GM23248 (cell line): ENCODE results near the gene SNAPIN. TPM values are rescaled to one million over a fixed set of nuclear protein-coding genes. Genes with fewer than 3 reads are reported as not detected.

Experiments used
- DNase-seq: peaks from one replicate; pipeline ENCODE4 v3.0.0-alpha.2; 2015
- H2AFZ ChIP-seq: fragments of 200-600 bp; sonication (generic); 2 replicates; pipeline ENCODE4 v1.6.1; 2016; ENCODE audit warnings: antibody characterized with exemption
- H3F3A ChIP-seq: fragments of 200-600 bp; sonication (generic); 2 replicates; pipeline ENCODE4 v1.6.1; 2016; ENCODE audit warnings: mild to moderate bottlenecking, antibody characterized with exemption, mixed run types; ENCODE audit not compliant: insufficient read depth
- H3K27ac ChIP-seq: fragments of 200-600 bp; sonication (generic); 2 replicates; pipeline ENCODE4 v1.5.1; 2016; ENCODE audit warnings: mild to moderate bottlenecking
- H3K27me3 ChIP-seq: fragments of 200-600 bp; sonication (generic); replicated peaks from 2 replicates; pipeline ENCODE4 v1.6.1; 2016; ENCODE audit warnings: mild to moderate bottlenecking; ENCODE audit not compliant: insufficient read depth
- H3K36me3 ChIP-seq: fragments of 200-600 bp; sonication (generic); 2 replicates; pipeline ENCODE4 v1.6.1; 2016; ENCODE audit warnings: low read depth, mild to moderate bottlenecking
- H3K4me1 ChIP-seq: fragments of 200-600 bp; sonication (generic); 2 replicates; pipeline ENCODE4 v1.6.1; 2016; ENCODE audit warnings: mild to moderate bottlenecking; ENCODE audit not compliant: insufficient read depth
- H3K4me2 ChIP-seq: fragments of 200-600 bp; sonication (generic); one replicate; pipeline ENCODE4 v1.6.1; 2016; ENCODE audit warnings: mild to moderate bottlenecking; ENCODE audit not compliant: unreplicated experiment
- H3K4me3 ChIP-seq: fragments of 200-600 bp; sonication (generic); 2 replicates; pipeline ENCODE4 v1.5.1; 2016; ENCODE audit warnings: mild to moderate bottlenecking
- H3K79me2 ChIP-seq: fragments of 200-600 bp; sonication (generic); 2 replicates; pipeline ENCODE4 v1.6.1; 2016; ENCODE audit warnings: mild to moderate bottlenecking; ENCODE audit not compliant: insufficient read depth
- H3K9ac ChIP-seq: fragments of 200-600 bp; sonication (generic); 2 replicates; pipeline ENCODE4 v1.6.1; 2016; ENCODE audit warnings: mild to moderate bottlenecking
- H3K9me2 ChIP-seq: fragments of 200-600 bp; sonication (generic); 2 replicates; pipeline ENCODE4 v1.6.1; 2016; ENCODE audit warnings: mixed run types, mild to moderate bottlenecking, moderate library complexity; ENCODE audit not compliant: insufficient read depth
- H3K9me3 ChIP-seq: fragments of 200-600 bp; sonication (generic); one replicate; pipeline ENCODE4 v1.6.1; 2017; ENCODE audit warnings: low read depth
- H4K20me1 ChIP-seq: fragments of 200-600 bp; sonication (generic); 2 replicates; pipeline ENCODE4 v1.6.0; 2016; ENCODE audit not compliant: insufficient read depth
- EZH2 ChIP-seq: fragments of 200-600 bp; sonication (generic); IDR thresholded peaks from 2 replicates; pipeline ENCODE4 v1.6.1; 2018; ENCODE audit warnings: antibody characterized with exemption, mild to moderate bottlenecking; ENCODE audit not compliant: insufficient read depth, poor library complexity, severe bottlenecking
- EZH2phosphoT487 ChIP-seq: fragments of 200-600 bp; sonication (generic); IDR thresholded peaks from 2 replicates; pipeline ENCODE4 v1.6.1; 2018; ENCODE audit warnings: antibody characterized with exemption, moderate library complexity, mild to moderate bottlenecking, low read depth; ENCODE audit not compliant: insufficient read depth
- WGBS, 2 experiments: methylation state at CpG; one replicate each; pipeline ENCODE4 v1.1.6; 2015 to 2017; ENCODE audit warnings: low lambda C conversion rate in 2 of 2, low coverage in 1 of 2; ENCODE audit errors: missing lambda C conversion rate in 2 of 2; 5-methylcytosine and 5-hydroxymethylcytosine counted together
- in situ Hi-C: fragments of 300-500 bp; cut with MboI; formaldehyde crosslinking; loops from 2 replicates; pipeline ENCODE4 v1.15.0; 2020
- polyA plus RNA-seq: library from polyadenylated mRNA; unstranded; fragments of >200 nt; fragmentation: Nextera tagmentation; extraction: Ambion mirVana; gene quantifications from 2 replicates; pipeline ENCODE4 v1.2.1, GENCODE V29; 2016
- total RNA-seq: library from RNA; depleted of rRNA; stranded (reverse); fragments of >200 nt; shearing (Covaris generic); gene quantifications from 2 replicates; pipeline ENCODE4 v1.2.3, GENCODE V29; 2014

Gene SNAPIN
- total and polyA plus RNA-seq, 2 experiments from 2014 or later: 70.5 to 82.1 TPM

GRCh38 chr1:153630384-153630783 is 28.1 kb upstream of the SNAPIN start:
- no peak overlapping the region for H3K27ac ChIP-seq
- peaks cover 17% of the 10 kb centered on the region; the same call in 1 of the 2 replicates for H3K4me1 ChIP-seq
- H3K4me3 ChIP-seq: no peak overlapping the region
- H3K27me3 ChIP-seq: no peaks in the 10 kb centered on the region
- no peak overlapping the region for H2AFZ ChIP-seq
- no peaks in the 10 kb centered on the region for H4K20me1 ChIP-seq
- no peak overlapping the region for H3K4me2 ChIP-seq
- no peak for DNase-seq
- no peaks in the 10 kb centered on the region for H3K9me2 ChIP-seq
- TF ChIP-seq EZH2phosphoT487 (no peak), EZH2 (no peak)
- H3K79me2 ChIP-seq: peaks cover 28% of the 10 kb centered on the region
- 80 to 93% methylated on average over 7 of the region's 7 CpGs for WGBS, 2 experiments
- in situ Hi-C loops: no loop called here
- H3K36me3 ChIP-seq: 0 out of 2 replicates have a peak, but pooled peaks cover 2% of the 10 kb centered on the region
- no peaks in the 10 kb centered on the region for H3K9me3 ChIP-seq
- peaks cover 9% of the 10 kb centered on the region; the same call in 1 of the 2 replicates for H3F3A ChIP-seq
- no peak overlapping the region for H3K9ac ChIP-seq

DNA sequence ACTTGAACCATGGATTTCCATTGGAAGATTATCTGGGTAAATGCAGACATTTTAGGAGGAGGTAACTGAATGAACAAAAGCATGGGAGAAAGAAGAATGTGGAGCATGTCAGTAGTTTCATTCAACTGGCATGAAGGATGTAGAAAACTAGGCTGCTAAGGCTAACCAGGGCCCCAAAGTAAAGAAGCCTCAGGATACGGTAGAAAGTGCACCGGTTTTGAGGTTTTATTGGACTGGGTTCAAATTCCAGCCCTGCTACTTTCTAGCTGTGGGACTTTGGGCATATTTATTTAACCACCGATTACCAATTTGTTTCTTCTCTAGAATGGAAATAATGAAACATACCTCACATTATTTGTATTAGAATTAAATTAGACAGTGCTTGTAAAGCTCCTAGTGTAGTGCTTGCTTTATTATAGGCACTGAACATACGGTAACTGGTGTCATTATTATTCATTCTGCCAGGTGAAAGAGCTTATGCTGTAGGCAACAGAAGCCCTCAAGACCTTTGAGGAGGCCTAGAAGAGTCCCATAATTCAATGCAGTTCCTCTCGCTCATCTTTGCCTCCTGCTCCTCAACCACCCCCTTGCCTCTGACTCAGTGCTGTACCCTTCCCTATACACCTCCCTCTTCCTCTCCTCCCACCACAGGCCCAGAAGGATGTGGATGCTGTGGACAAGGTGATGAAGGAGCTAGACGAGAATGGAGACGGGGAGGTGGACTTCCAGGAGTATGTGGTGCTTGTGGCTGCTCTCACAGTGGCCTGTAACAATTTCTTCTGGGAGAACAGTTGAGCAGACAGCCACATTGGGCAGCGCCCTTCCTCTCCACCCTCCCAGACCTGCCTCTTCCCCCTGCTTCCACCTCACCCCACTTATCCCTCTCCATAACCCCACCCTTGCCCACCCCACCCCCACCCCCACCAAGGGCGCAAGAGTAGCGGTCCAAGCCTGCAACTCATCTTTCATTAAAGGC is 27.2 kb upstream of the SNAPIN start:
- no peak overlapping the region for H3K4me2 ChIP-seq
- H3K79me2 ChIP-seq: peaks cover 28% of the 10 kb centered on the region
- H3K9ac ChIP-seq: no peak overlapping the region
- in situ Hi-C loops: no loop called here
- no peaks in the 10 kb centered on the region for H3K27me3 ChIP-seq
- peak; percentile 17 for DNase-seq
- H3K27ac ChIP-seq: 0 out of 2 replicates have a peak overlapping the region, but pooled peaks have one; percentile 1
- no peak overlapping the region for H2AFZ ChIP-seq
- peaks cover 12% of the 10 kb centered on the region; the same call in 1 of the 2 replicates for H3F3A ChIP-seq
- no peaks in the 10 kb centered on the region for H3K9me2 ChIP-seq
- no peaks in the 10 kb centered on the region for H3K9me3 ChIP-seq
- no peaks in the 10 kb centered on the region for H4K20me1 ChIP-seq
- peaks cover 6% of the 10 kb centered on the region for H3K36me3 ChIP-seq
- 72 to 73% methylated on average over 7 to 10 of the region's 10 CpGs for WGBS, 2 experiments
- H3K4me3 ChIP-seq: no peak overlapping the region
- TF ChIP-seq EZH2phosphoT487 (no peak), EZH2 (no peak)
- 0 out of 2 replicates have a peak, but pooled peaks cover 12% of the 10 kb centered on the region for H3K4me1 ChIP-seq

DNA sequence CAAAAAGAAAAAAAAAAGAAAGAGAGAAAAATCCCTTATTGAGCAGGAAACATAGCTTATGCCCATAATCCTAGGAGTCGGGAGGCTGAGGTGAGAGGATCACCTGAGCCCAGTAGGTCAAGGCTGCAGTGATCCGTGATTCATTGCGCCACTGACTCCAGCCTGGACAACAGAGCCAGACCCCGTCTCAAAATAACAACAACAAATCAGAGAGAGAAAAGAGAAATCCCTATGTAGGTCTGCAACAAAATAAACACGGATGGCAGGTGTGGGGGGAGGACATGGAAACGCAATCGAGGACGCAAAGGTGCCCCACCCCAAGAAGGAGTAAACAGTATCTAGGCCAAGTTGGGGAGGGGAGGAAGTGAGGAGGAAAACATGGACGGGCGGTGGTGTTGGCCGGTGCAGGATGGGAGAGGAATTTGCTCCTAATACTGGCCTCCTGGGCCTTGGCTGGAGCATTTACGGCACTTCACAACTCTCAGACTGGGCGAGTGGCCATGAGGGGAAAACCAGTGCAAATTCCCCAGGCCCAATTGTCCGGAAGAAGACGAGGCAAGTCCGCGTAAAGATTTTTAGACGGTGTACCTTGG is 25.2 kb upstream of the SNAPIN start:
- H3K9me3 ChIP-seq: no peaks in the 10 kb centered on the region
- H3F3A ChIP-seq: peaks cover 22% of the 10 kb centered on the region; the same call in 1 of the 2 replicates
- H4K20me1 ChIP-seq: no peaks in the 10 kb centered on the region
- TF ChIP-seq EZH2phosphoT487 (no peak), EZH2 (no peak)
- H3K4me1 ChIP-seq: 0 out of 2 replicates have a peak, but pooled peaks cover 12% of the 10 kb centered on the region
- H3K79me2 ChIP-seq: peaks cover 43% of the 10 kb centered on the region
- peak overlapping the region; percentile 100 for H3K4me3 ChIP-seq
- no peaks in the 10 kb centered on the region for H3K27me3 ChIP-seq
- in situ Hi-C loops: no loop called here
- no peaks in the 10 kb centered on the region for H3K9me2 ChIP-seq
- H3K9ac ChIP-seq: no peak overlapping the region
- H3K27ac ChIP-seq: no peak overlapping the region; the same call in 1 of the 2 replicates
- H3K4me2 ChIP-seq: peak overlapping the region; percentile 47
- DNase-seq: no peak
- peak overlapping the region; percentile 55; the same call in 1 of the 2 replicates for H2AFZ ChIP-seq
- H3K36me3 ChIP-seq: peaks cover 25% of the 10 kb centered on the region
- 62 to 63% methylated on average over 18 of the region's 18 CpGs for WGBS, 2 experiments

GRCh38 chr1:153633754-153634665 is 24.5 kb upstream of the SNAPIN start, which contains the start of gene CHTOP:
CHTOP (plus strand) TSS chr1:153634066; CDS start chr1:153636589, 2,523 bp downstream.
- 0 out of 2 replicates have a peak, but pooled peaks cover 12% of the 10 kb centered on the region for H3K4me1 ChIP-seq
- peak within 1 kb of the TSS; percentile 73 for H2AFZ ChIP-seq
- H3F3A ChIP-seq: peaks cover 26% of the 10 kb centered on the region; the same call in 1 of the 2 replicates
- no peaks in the 10 kb centered on the region for H3K9me2 ChIP-seq
- peak within 1 kb of the TSS; percentile 100 for H3K4me3 ChIP-seq
- peak within 1 kb of the TSS; percentile 100 for H3K9ac ChIP-seq
- peak within 1 kb of the TSS; percentile 100 for H3K27ac ChIP-seq
- peaks cover 31% of the 10 kb centered on the region for H3K36me3 ChIP-seq
- peak; percentile 100 for DNase-seq
- no peaks in the 10 kb centered on the region for H4K20me1 ChIP-seq
- peak within 1 kb of the TSS; percentile 92 for H3K4me2 ChIP-seq
- in situ Hi-C loops: no loop called here
- no peaks in the 10 kb centered on the region for H3K27me3 ChIP-seq
- peaks cover 50% of the 10 kb centered on the region for H3K79me2 ChIP-seq
- H3K9me3 ChIP-seq: no peaks in the 10 kb centered on the region
- TF ChIP-seq EZH2 (no peak), EZH2phosphoT487 (no peak)
- WGBS, 2 experiments: 3 to 4% methylated on average over 65 of the region's 65 CpGs
